CD14-positive monocyte (primary cell): ENCODE data around the gene CEACAM7. TPM values are rescaled to one million over a fixed set of nuclear protein-coding genes. Genes with fewer than 3 reads are reported as not detected.

Experiments
- DNase-seq, 3 donors: peaks; one replicate each; pipeline ENCODE4 v3.0.0-alpha.2; 2011 to 2022
- H2AFZ ChIP-seq: 2 replicates; pipeline ENCODE4 v1.6.0; 2012; ENCODE audit warnings: mild to moderate bottlenecking, low read depth, low read length, inconsistent platforms; ENCODE audit not compliant: insufficient read depth, poor library complexity, severe bottlenecking
- H3K27ac ChIP-seq, 2 donors: 1 replicate in 1 of 2; 2 replicates in 1 of 2; pipeline ENCODE4 v1.5.1; 2012 to 2013; ENCODE audit warnings: low read length in 2 of 2, control low read depth in 1 of 2, inconsistent platforms in 1 of 2, low read depth in 1 of 2, mild to moderate bottlenecking in 1 of 2
- H3K27me3 ChIP-seq, 2 donors: one replicate each; pipeline versions ENCODE4 v1.6.0 to v1.6.1; 2011 to 2013; ENCODE audit warnings: low read length in 2 of 2; ENCODE audit not compliant: control insufficient read depth in 2 of 2, insufficient read depth in 2 of 2
- H3K36me3 ChIP-seq, 2 donors: replicated peaks in 1 of 2; 1 replicate in 1 of 2; 2 replicates in 1 of 2; pipeline versions ENCODE4 v1.5.1 to v1.6.1; 2012 to 2013; ENCODE audit warnings: low read length in 2 of 2, control low read depth in 1 of 2, inconsistent platforms in 1 of 2, mild to moderate bottlenecking in 1 of 2; ENCODE audit not compliant: insufficient read depth in 2 of 2, control insufficient read depth in 1 of 2
- H3K4me1 ChIP-seq, 2 donors: 1 replicate in 1 of 2; 2 replicates in 1 of 2; pipeline versions ENCODE4 v1.5.1 to v1.6.1; 2012 to 2013; ENCODE audit warnings: low read length in 2 of 2, control low read depth in 1 of 2, inconsistent platforms in 1 of 2, mild to moderate bottlenecking in 1 of 2, moderate library complexity in 1 of 2; ENCODE audit not compliant: insufficient read depth in 2 of 2, control insufficient read depth in 1 of 2
- H3K4me2 ChIP-seq: replicated peaks from 2 replicates; pipeline ENCODE3; 2012; ENCODE audit warnings: low read length, moderate library complexity, mild to moderate bottlenecking; ENCODE audit not compliant: poor library complexity, severe bottlenecking; ENCODE audit errors: extremely low read depth
- H3K4me3 ChIP-seq, 3 experiments: fragments of 200-600 bp in 1 of 3; sonication (generic) in 1 of 3; replicated peaks in 1 of 3; 1 replicate in 2 of 3; 2 replicates in 1 of 3; pipeline ENCODE4 v1.5.1; 2011 to 2013; ENCODE audit warnings: low read length in 3 of 3, mild to moderate bottlenecking in 3 of 3, control low read depth in 2 of 3, low read depth in 2 of 3, inconsistent platforms in 1 of 3, moderate library complexity in 1 of 3
- H3K79me2 ChIP-seq: 2 replicates; pipeline ENCODE4 v1.6.0; 2012; ENCODE audit warnings: mild to moderate bottlenecking, control low read depth, inconsistent platforms, low read length, moderate library complexity; ENCODE audit not compliant: insufficient read depth
- H3K9ac ChIP-seq: 2 replicates; pipeline ENCODE4 v1.6.0; 2017; ENCODE audit warnings: low read length, mild to moderate bottlenecking; ENCODE audit not compliant: insufficient read depth, poor library complexity, severe bottlenecking
- H3K9me3 ChIP-seq, 2 donors: replicated peaks in 1 of 2; 1 replicate in 1 of 2; 2 replicates in 1 of 2; pipeline versions ENCODE4 v1.5.1 to v1.6.1; 2012 to 2013; ENCODE audit warnings: low read length in 2 of 2, control low read depth in 1 of 2; ENCODE audit not compliant: control insufficient read depth in 1 of 2, insufficient read depth in 1 of 2
- H4K20me1 ChIP-seq: 2 replicates; pipeline ENCODE4 v1.6.0; 2012; ENCODE audit warnings: mild to moderate bottlenecking, low read length, control low read depth, moderate library complexity; ENCODE audit not compliant: insufficient read depth
- H3K27ac Mint-ChIP-seq, 7 donors: one replicate each; pipeline ENCODE4 v1.8.0; 2020; ENCODE audit warnings: mild to moderate bottlenecking in 7 of 7, mixed read lengths in 7 of 7, moderate library complexity in 6 of 7, inconsistent platforms in 2 of 7
- H3K27me3 Mint-ChIP-seq, 3 donors: one replicate each; pipeline ENCODE4 v1.8.0; 2021 to 2022; ENCODE audit warnings: low read depth in 3 of 3, mild to moderate bottlenecking in 3 of 3, mixed read lengths in 3 of 3, moderate library complexity in 3 of 3, inconsistent platforms in 1 of 3
- H3K36me3 Mint-ChIP-seq, 2 donors: one replicate each; pipeline ENCODE4 v1.8.0; 2020; ENCODE audit warnings: mixed read lengths in 2 of 2, inconsistent platforms in 1 of 2, mild to moderate bottlenecking in 1 of 2
- H3K4me1 Mint-ChIP-seq: one replicate; pipeline ENCODE4 v1.8.0; 2020; ENCODE audit warnings: mild to moderate bottlenecking, mixed read lengths
- H3K4me3 Mint-ChIP-seq, 2 donors: one replicate each; pipeline ENCODE4 v1.8.0; 2020; ENCODE audit warnings: mild to moderate bottlenecking in 2 of 2, mixed read lengths in 2 of 2, moderate library complexity in 1 of 2
- H3K9me3 Mint-ChIP-seq, 7 donors: one replicate each; pipeline ENCODE4 v1.8.0; 2020 to 2022; ENCODE audit warnings: mixed read lengths in 7 of 7, mild to moderate bottlenecking in 6 of 7, moderate library complexity in 6 of 7, inconsistent platforms in 2 of 7
- CTCF ChIP-seq: fragments of 200-600 bp; IDR thresholded peaks from one replicate; pipeline ENCODE4 v1.8.0; 2022; ENCODE audit warnings: antibody characterized with exemption, mild to moderate bottlenecking
- WGBS: methylation state at CpG from one replicate; pipeline ENCODE4 v1.1.5; 2013; ENCODE audit warnings: missing lambda C conversion rate; ENCODE audit not compliant: insufficient coverage; 5-methylcytosine and 5-hydroxymethylcytosine counted together
- intact Hi-C, 2 donors: fragments of 100-400 bp; cut with micrococcal nuclease; formaldehyde crosslinking; loops; one replicate each; pipeline versions ENCODE4 v1.15.0 to v1.15.1; 2023
- polyA plus RNA-seq, 3 donors: library from polyadenylated mRNA; depleted of rRNA in 1 of 3; unstranded in 2 of 3; stranded (reverse) in 1 of 3; fragments of 300-500 nt in 2 of 3; fragments of >200 nt in 1 of 3; fragmentation: Illumina TruSeq in 2 of 3; gene quantifications; 1 replicate in 2 of 3; 2 replicates in 1 of 3; pipeline ENCODE4 v1.2.3, GENCODE V29; 2012 to 2021

CEACAM7 gene
- polyA plus RNA-seq, 3 donors, result not detected

- no peak for TF ChIP-seq CTCF
- peaks cover 15% of the 10 kb centered on the region for H3K4me1 Mint-ChIP-seq
- H4K20me1 ChIP-seq, result no peaks in the 10 kb centered on the region
- no peaks in the 10 kb centered on the region for H3K79me2 ChIP-seq
- H3K36me3 Mint-ChIP-seq, result no peaks in the 10 kb centered on the region
- H3K9me3 ChIP-seq, result peaks cover 0 to 7% of the 10 kb centered on the region in 2 donors
- H3K27ac ChIP-seq, result no peak overlapping the region
- peaks cover 0 to 25% of the 10 kb centered on the region in 2 donors for H3K27me3 ChIP-seq
- intact Hi-C loops, result no loop called here
- H3K27me3 Mint-ChIP-seq, result peaks cover 35 to 54% (median 37%) of the 10 kb centered on the region in 3 donors
- H3K9ac ChIP-seq, result no peak overlapping the region
- H3K27ac Mint-ChIP-seq, result peak overlapping the region in 1 of 7 donors; percentile 25
- no peak overlapping the region for H2AFZ ChIP-seq
- H3K4me3 Mint-ChIP-seq, result no peak overlapping the region
- H3K36me3 ChIP-seq, result no peaks in the 10 kb centered on the region
- no peak for DNase-seq
- H3K4me1 ChIP-seq, result peaks cover 5 to 13% of the 10 kb centered on the region in 2 donors
- WGBS, result 86% methylated on average over 1 of the region's 1 CpG
- H3K4me2 ChIP-seq, result no peak overlapping the region
- H3K9me3 Mint-ChIP-seq, result peaks cover 0 to 17% (median 12%) of the 10 kb centered on the region in 7 donors
- no peak overlapping the region for H3K4me3 ChIP-seq
Measured at GRCh38 chr19:41694196-41694595, 6.1 kb upstream of the CEACAM7 start.

DNA sequence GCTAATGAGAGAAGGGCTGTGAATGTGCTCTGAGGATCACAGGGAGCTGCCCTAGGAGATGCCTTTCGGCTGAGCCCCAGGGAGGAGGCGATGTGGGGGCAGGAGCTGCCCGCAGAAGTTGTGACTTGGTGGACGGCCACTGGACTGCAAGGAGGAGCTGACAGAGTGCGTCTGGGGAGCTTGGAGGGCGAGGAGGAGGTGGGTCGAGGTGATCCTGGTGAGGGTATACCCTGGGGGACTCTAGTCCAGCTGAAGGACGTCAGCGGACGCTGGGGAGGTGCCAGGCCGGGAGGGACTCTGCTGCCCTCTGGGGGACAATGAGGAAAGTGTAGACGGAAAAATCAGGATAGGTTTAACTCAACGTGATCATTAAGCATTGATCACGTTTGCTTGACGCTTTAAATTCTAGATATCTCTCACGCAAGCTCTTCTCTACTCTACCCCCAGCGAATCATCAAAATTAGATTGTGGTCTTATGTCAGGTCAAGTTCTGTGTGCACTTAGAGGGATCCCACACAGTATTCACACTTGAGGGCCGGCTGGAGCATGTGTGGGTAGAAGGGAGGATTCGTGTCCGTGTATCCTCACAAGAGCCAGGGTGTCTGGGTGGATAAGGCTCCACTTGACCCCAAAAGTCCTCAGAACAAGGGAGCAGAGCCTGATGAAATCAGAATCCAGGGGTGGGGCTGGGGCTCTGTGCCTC is 3.3 kb upstream of the CEACAM7 start:
- Mint-ChIP-seq H3K9me3 (peaks cover 0 to 17% (median 12%) of the 10 kb centered on the region in 7 donors), H3K27ac (peak overlapping the region in 2 of 7 donors; percentile 5 to 52)
- DNase-seq, result peak; percentile 11 to 28 (median 19)

More for the DNA sequence above, 3.3 kb upstream of the CEACAM7 start:
- no peaks in the 10 kb centered on the region for H3K4me1 ChIP-seq
- H3K79me2 ChIP-seq, result no peaks in the 10 kb centered on the region
- peak; percentile 88 for TF ChIP-seq CTCF
- 77% methylated on average over 7 of the region's 20 CpGs for WGBS
- H3K4me1 Mint-ChIP-seq, result peaks cover 3% of the 10 kb centered on the region
- no peak overlapping the region for H3K4me2 ChIP-seq
- H3K4me3 ChIP-seq, result no peak overlapping the region
- no peak overlapping the region for H3K27ac ChIP-seq
- no peaks in the 10 kb centered on the region for H4K20me1 ChIP-seq
- H3K4me3 Mint-ChIP-seq, result peak overlapping the region in 1 of 2 donors; percentile 50
- H3K36me3 ChIP-seq, result no peaks in the 10 kb centered on the region
- intact Hi-C loops, result no loop called here
- no peaks in the 10 kb centered on the region for H3K36me3 Mint-ChIP-seq
- no peak overlapping the region for H3K9ac ChIP-seq
- H3K27me3 Mint-ChIP-seq, result peaks cover 25 to 55% (median 29%) of the 10 kb centered on the region in 3 donors
- no peak overlapping the region for H2AFZ ChIP-seq
- H3K27me3 ChIP-seq, result peaks cover 0 to 14% of the 10 kb centered on the region in 2 donors
- peaks cover 0 to 7% of the 10 kb centered on the region in 2 donors for H3K9me3 ChIP-seq
